ENCODE results near the gene OXCT2.
"Not testable (repeated sequence)": the region's sequence is repeated elsewhere in the genome, so short reads cannot be mapped to it uniquely, and the experiment has no call there.

The OXCT2 gene

GRCh38 chr1:39771022-39771532 lies at the start of gene OXCT2:
Gene OXCT2, minus strand, starts transcription at chr1:39771348. Its CDS starts 93 bp downstream, at chr1:39771255.
- not testable (repeated sequence) for DNase-seq (ENCODE audit: low spot score)

DNA sequence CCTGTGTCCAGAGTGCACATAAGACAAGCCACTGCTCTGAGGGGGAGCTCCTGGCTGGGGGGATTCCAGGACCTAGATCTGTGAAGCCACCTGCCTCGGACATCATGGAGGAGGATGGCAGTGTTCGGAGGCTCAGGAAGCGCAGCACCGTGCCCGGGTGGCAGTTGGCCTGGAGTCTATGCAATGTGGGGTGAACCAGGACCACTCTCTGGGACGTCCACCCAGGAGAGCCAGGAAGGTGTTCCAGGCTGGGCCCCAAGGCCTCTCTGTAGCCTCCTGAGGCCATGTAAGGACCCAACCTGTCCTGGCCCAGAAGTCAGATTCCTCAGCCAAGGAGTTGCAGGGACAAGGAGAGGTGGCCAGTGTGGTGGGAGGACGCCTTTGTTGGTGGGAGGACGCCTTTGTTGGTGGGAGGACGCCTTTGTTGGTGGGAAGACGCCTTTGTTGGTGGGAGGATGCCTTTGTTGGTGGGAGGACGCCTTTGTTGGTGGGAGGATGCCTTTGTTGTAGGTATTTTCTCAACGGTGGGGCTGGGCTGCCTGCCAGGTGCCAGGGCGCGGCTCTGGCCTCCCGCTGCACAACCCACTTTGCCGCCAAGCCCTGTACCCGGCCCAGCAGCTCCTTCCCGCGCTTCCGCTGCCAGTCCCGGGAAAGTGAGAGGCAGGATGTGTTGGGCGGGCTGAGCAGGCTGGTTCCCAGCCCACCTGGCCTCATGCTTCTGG lies 48.1 kb upstream of the OXCT2 start:
- DNase-seq (ENCODE audit: low spot score), result no peak

DNA sequence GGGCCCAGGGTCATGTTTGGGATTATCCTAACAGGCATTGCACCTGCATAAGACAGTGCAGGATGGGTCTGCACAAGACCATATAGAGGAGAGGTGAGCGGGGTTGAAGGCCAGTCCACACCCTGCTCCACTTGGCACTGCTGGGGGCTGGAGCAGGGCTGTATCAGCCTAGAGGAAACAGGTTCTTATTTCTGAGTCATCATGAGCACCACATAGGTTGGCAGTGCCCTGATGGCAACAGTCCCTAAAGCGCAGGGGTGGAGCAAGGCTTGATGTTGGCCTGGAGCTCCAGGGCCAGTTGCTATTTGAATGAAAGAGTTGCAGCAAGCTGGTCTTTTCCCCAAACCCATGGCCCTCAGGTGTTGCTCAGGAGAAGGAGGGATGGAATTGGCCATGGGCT lies 47.3 kb upstream of the OXCT2 start:
- no peak for DNase-seq (ENCODE audit: low spot score)

GRCh38 chr1:39817091-39817932 lies 46.2 kb upstream of the OXCT2 start:
- not testable (repeated sequence) for DNase-seq (ENCODE audit: low spot score)

- peak; percentile 85 for DNase-seq (ENCODE audit: low spot score)
Measured at GRCh38 chr1:39816415-39817090, 45.4 kb upstream of the OXCT2 start.

GRCh38 chr1:39812913-39813312 lies 41.8 kb upstream of the OXCT2 start:
- no peak for DNase-seq (ENCODE audit: low spot score)

GRCh38 chr1:39808784-39809517 lies 37.8 kb upstream of the OXCT2 start:
- no peak for DNase-seq (ENCODE audit: low spot score)

GRCh38 chr1:39805385-39805784 lies 34.2 kb upstream of the OXCT2 start:
- DNase-seq (ENCODE audit: low spot score), result no peak

DNA sequence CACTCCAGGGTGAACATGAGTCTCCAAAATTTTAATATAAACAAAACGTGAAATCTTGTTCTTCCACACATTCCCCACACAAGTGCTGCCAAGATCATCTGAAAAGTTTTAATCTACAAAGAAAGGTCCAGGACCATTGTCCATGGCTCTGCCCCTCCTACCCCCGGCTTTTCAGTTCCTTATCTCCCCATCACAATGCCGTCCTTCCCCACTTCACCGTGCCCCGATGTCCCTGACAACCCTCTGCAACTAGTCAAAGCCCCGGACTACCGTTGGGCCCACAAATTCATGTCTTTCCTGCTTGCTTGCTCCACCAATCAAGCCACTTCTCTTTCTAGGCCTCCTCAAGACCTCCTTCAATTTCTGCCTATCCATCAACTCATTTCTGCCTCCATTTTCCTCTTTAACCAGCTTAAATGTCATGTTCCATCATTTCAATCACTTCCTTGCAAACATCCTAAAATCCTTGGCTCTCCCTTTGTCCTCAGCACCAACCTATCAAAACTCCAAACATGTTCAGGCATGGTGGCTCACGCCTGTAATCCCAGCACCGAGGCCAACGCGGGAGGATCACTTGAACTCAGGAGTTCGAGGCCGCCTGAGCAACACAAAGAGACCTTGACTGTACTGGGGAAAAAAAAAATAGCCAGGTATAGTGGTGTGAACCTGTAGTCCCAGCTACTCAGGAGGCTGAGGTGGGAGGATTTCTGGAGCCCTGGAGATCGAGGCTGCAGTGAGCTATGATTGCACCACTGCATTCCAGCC lies 31.5 kb upstream of the OXCT2 start:
- DNase-seq (ENCODE audit: low spot score), result no peak

GRCh38 chr1:39800471-39800835 lies 29.3 kb upstream of the OXCT2 start:
- DNase-seq (ENCODE audit: low spot score), result no peak

GRCh38 chr1:39799770-39800470 lies 28.8 kb upstream of the OXCT2 start:
- DNase-seq (ENCODE audit: low spot score), result peak; percentile 87

GRCh38 chr1:39798859-39799769 lies 28.0 kb upstream of the OXCT2 start:
- DNase-seq (ENCODE audit: low spot score), result not testable (repeated sequence)

GRCh38 chr1:39795651-39796050 lies 24.5 kb upstream of the OXCT2 start:
- DNase-seq (ENCODE audit: low spot score), result no peak

DNA sequence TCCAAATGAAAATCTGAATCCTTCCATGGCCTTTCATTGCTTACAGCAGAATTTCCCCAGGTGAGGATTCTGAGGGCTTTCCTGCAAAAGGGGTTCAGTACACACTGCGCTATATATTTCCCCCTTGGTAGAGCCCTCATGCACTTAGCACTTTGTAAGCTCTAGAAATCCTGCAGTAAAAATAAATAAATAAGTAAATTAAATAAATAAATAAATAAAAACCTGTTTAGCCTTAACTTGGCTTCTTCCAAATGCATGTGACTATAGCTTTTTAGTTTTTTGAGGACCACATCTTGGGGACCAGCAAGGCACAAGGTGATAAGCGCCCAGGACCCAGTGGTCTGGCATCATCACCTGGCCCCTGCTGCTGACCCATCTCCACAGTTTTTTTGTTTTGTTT lies 20.7 kb upstream of the OXCT2 start:
- no peak for DNase-seq (ENCODE audit: low spot score)

DNA sequence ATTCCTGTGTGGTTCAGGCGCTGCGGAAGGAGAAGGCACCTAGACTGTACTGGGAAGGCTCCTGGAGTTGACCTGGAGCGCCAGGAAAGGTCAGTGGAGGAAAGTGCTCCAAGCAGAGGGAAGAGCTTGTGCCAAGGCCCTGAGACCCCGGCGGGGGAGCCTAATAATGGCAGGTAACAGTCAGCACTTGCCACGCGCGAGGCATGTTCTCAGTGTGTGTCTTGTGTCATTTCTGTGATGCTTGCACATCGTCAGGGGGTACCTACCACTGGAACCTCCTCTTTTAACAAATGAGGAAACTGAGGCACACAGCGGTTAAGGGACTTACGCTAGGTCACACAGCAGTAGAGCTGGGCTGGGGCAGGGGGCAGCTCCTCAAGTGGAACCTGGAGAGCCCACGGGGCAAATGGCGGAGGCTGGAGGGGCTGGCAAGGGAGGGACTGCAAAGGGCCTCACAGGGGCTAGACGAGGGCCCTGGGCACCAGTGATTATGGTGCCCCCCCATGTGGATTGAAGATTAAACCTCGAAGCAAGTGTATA lies 18.5 kb upstream of the OXCT2 start:
- no peak for DNase-seq (ENCODE audit: low spot score)

DNA sequence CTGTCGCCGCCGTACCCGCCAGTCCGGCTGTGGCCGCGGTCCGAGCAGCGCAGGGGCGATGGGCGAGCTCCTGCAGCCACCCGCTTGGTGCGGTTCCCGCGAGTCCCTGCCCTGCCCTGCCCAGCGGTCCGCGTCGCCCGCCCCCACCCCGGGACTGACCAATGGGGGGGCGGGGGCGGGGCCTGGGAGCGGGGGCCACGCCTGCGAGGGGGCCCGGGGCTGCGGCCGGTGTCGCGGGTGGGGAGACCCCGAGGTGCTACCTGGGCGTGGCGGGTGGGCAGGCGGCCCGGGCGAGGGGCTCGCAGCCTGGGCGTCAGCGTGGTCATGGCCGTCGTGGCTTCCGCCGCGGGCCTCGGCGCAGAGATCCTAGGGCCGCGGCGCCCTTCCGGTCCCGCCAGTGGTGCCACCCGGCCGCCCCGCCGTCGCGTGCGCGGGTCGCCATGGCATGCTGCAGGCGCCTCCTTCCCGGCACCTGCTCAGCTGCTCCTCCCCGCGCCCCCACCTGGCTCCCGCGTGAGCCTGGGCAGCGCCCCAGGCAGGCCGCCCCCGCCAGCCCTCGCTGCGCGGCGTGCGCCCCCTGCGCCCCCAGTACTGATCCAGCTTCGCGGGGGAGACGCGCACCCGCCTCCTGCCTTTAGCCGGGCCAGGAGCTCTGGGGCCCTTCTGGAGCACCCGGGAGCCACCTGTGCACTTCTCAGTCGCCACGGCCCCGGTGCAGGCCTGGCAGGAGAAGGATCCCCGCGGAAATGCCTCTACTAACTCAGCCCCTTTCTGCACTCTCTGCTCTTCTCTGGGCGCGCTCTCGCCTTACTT lies 17.8 kb upstream of the OXCT2 start, which contains the start of gene BMP8B:
TSS of gene BMP8B (minus strand) at position 108 of the 813 bp plus-strand sequence. CDS start 380 bp downstream, outside the sequence.
- DNase-seq (ENCODE audit: low spot score), result peak; percentile 76

GRCh38 chr1:39788426-39788757 lies 17.2 kb upstream of the OXCT2 start:
- no peak for DNase-seq (ENCODE audit: low spot score)

DNA sequence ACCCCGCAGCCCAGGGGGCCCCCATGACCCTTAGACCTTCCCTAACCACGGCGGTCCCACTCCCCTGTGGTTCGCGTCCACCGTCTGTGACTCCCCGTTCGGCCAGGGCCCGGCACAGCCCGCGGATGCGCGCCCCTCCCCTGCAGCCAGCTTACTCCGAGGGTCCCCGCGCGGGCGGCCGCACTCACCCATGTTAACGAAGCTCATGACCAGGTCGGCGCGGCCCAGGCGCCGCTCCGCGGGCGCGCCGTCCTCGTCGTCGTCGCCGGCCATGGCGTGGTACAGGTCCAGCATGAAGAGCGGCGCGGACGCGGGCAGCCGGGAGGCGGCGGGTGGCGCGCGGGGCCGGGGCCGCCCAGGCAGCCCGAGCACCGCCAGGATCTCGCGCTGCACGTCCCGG lies 16.8 kb upstream of the OXCT2 start:
- not testable (repeated sequence) for DNase-seq (ENCODE audit: low spot score)
